Stimulated activated effector memory CD8-positive, alpha-beta T cell treated with anti-CD3 and anti-CD28 coated beads, Interleukin-12 subunit alpha, Interleukin-12 subunit beta, amount 100 ng/mL, for 72 hours (primary cell): ENCODE data around the gene GLIPR1L2.
"Not testable (repeated sequence)": the region's sequence is repeated elsewhere in the genome, so short reads cannot be mapped to it uniquely, and the experiment has no call there.

Source experiments
- ATAC-seq: fragments of 150-1000 bp; cut with Tn5 transposase; 2 replicates; pipeline ENCODE4 v1.10.0; 2021
- DNase-seq, 2 donors: peaks; one replicate each; pipeline ENCODE4 v3.0.0; 2021 to 2022; ENCODE audit warnings: low spot score in 2 of 2
- H3K27ac Mint-ChIP-seq: one replicate; pipeline ENCODE4 v1.8.0; 2022; ENCODE audit warnings: mild to moderate bottlenecking, mixed read lengths
- H3K36me3 Mint-ChIP-seq: one replicate; pipeline ENCODE4 v1.8.0; 2022; ENCODE audit warnings: mild to moderate bottlenecking, mixed read lengths
- H3K4me1 Mint-ChIP-seq: one replicate; pipeline ENCODE4 v1.8.0; 2022; ENCODE audit warnings: mixed read lengths
- H3K4me3 Mint-ChIP-seq: one replicate; pipeline ENCODE4 v1.8.0; 2022; ENCODE audit warnings: mild to moderate bottlenecking, mixed read lengths
- H3K9me3 Mint-ChIP-seq: one replicate; pipeline ENCODE4 v1.8.0; 2022; ENCODE audit warnings: mixed read lengths

Gene GLIPR1L2

GRCh38 chr12:75390899-75391538, at the start of gene GLIPR1L2:
TSS of gene GLIPR1L2 (plus strand) at chr12:75391089. CDS start at chr12:75391117, 28 bp downstream.
- Mint-ChIP-seq H3K36me3 (peaks cover 9% of the 10 kb centered on the region), H3K27ac (peak within 1 kb of the TSS; percentile 97), H3K9me3 (peaks cover 6% of the 10 kb centered on the region), H3K4me3 (peak within 1 kb of the TSS; percentile 86), H3K4me1 (peaks cover 43% of the 10 kb centered on the region)
- peak; percentile 82 to 95 for DNase-seq
- ATAC-seq = peak; percentile 98

- Mint-ChIP-seq H3K4me3 (no peak overlapping the region), H3K36me3 (no peaks in the 10 kb centered on the region), H3K27ac (no peak overlapping the region), H3K4me1 (peaks cover 8% of the 10 kb centered on the region), H3K9me3 (no peaks in the 10 kb centered on the region)
- DNase-seq (no peak), ATAC-seq (no peak)
These were observed 49.0 kb upstream of the GLIPR1L2 start for GRCh38 chr12:75341873-75342272.

GRCh38 chr12:75345531-75345930, 45.4 kb upstream of the GLIPR1L2 start:
- no peaks in the 10 kb centered on the region for H3K36me3 Mint-ChIP-seq
- no peaks in the 10 kb centered on the region for H3K9me3 Mint-ChIP-seq
- ATAC-seq (no peak), DNase-seq (no peak)
- H3K4me1 Mint-ChIP-seq = peaks cover 5% of the 10 kb centered on the region
- H3K27ac Mint-ChIP-seq = no peak overlapping the region
- no peak overlapping the region for H3K4me3 Mint-ChIP-seq

- peak overlapping the region; percentile 23 for H3K27ac Mint-ChIP-seq
- H3K4me3 Mint-ChIP-seq, DNase-seq, H3K36me3 Mint-ChIP-seq, H3K4me1 Mint-ChIP-seq, H3K9me3 Mint-ChIP-seq: not testable (repeated sequence)
- peak; percentile 99 for ATAC-seq
These were observed 44.7 kb upstream of the GLIPR1L2 start for GRCh38 chr12:75346215-75346614.

- DNase-seq = no peak
These were observed 40.9 kb upstream of the GLIPR1L2 start for GRCh38 chr12:75349946-75350345.

GRCh38 chr12:75350413-75350812, 40.5 kb upstream of the GLIPR1L2 start:
- no peak overlapping the region for H3K27ac Mint-ChIP-seq
- DNase-seq = no peak
- ATAC-seq = no peak
- H3K36me3 Mint-ChIP-seq = no peaks in the 10 kb centered on the region
- H3K4me3 Mint-ChIP-seq = no peak overlapping the region
- H3K4me1 Mint-ChIP-seq = peaks cover 5% of the 10 kb centered on the region
- peaks cover 15% of the 10 kb centered on the region for H3K9me3 Mint-ChIP-seq

More at GRCh38 chr12:75349946-75350345, 40.9 kb upstream of the GLIPR1L2 start:
- H3K4me3 Mint-ChIP-seq = no peak overlapping the region
- H3K27ac Mint-ChIP-seq = no peak overlapping the region
- H3K4me1 Mint-ChIP-seq = peaks cover 5% of the 10 kb centered on the region
- H3K9me3 Mint-ChIP-seq = peaks cover 12% of the 10 kb centered on the region
- no peak for ATAC-seq
- no peaks in the 10 kb centered on the region for H3K36me3 Mint-ChIP-seq

GRCh38 chr12:75354011-75354410, 36.9 kb upstream of the GLIPR1L2 start:
- Mint-ChIP-seq H3K9me3 (peaks cover 15% of the 10 kb centered on the region), H3K27ac (no peak overlapping the region), H3K4me3 (no peak overlapping the region), H3K4me1 (no peaks in the 10 kb centered on the region), H3K36me3 (no peaks in the 10 kb centered on the region)
- ATAC-seq (no peak), DNase-seq (no peak)

- Mint-ChIP-seq H3K9me3 (no peaks in the 10 kb centered on the region), H3K4me3 (no peak overlapping the region), H3K36me3 (no peaks in the 10 kb centered on the region), H3K27ac (peak overlapping the region; percentile 40), H3K4me1 (peaks cover 14% of the 10 kb centered on the region)
- DNase-seq = no peak
- ATAC-seq = peak; percentile 44
These were observed 30.0 kb upstream of the GLIPR1L2 start for GRCh38 chr12:75360920-75361319.

GRCh38 chr12:75361408-75361807, 29.5 kb upstream of the GLIPR1L2 start:
- ATAC-seq = peak; percentile 32
- DNase-seq = no peak
- Mint-ChIP-seq H3K4me3 (no peak overlapping the region), H3K4me1 (peaks cover 19% of the 10 kb centered on the region), H3K9me3 (no peaks in the 10 kb centered on the region), H3K27ac (peak overlapping the region; percentile 40), H3K36me3 (no peaks in the 10 kb centered on the region)

GRCh38 chr12:75364919-75365318, 26.0 kb upstream of the GLIPR1L2 start:
- Mint-ChIP-seq H3K36me3 (no peaks in the 10 kb centered on the region), H3K27ac (no peak overlapping the region), H3K9me3 (no peaks in the 10 kb centered on the region), H3K4me1 (peaks cover 25% of the 10 kb centered on the region), H3K4me3 (no peak overlapping the region)
- ATAC-seq = no peak
- DNase-seq = no peak

GRCh38 chr12:75366629-75367028, 24.3 kb upstream of the GLIPR1L2 start:
- Mint-ChIP-seq H3K4me3 (no peak overlapping the region), H3K4me1 (peaks cover 14% of the 10 kb centered on the region), H3K27ac (no peak overlapping the region), H3K36me3 (no peaks in the 10 kb centered on the region), H3K9me3 (no peaks in the 10 kb centered on the region)
- ATAC-seq (peak; percentile 68), DNase-seq (no peak)

GRCh38 chr12:75374971-75375370, 15.9 kb upstream of the GLIPR1L2 start:
- no peak for ATAC-seq

GRCh38 chr12:75378354-75378753, 12.5 kb upstream of the GLIPR1L2 start:
- Mint-ChIP-seq H3K9me3 (no peaks in the 10 kb centered on the region), H3K4me3 (no peak overlapping the region), H3K36me3 (no peaks in the 10 kb centered on the region), H3K27ac (no peak overlapping the region), H3K4me1 (no peaks in the 10 kb centered on the region)
- ATAC-seq = no peak
- no peak for DNase-seq

More at GRCh38 chr12:75374971-75375370, 15.9 kb upstream of the GLIPR1L2 start:
- Mint-ChIP-seq H3K4me1 (no peaks in the 10 kb centered on the region), H3K4me3 (no peak overlapping the region), H3K27ac (no peak overlapping the region), H3K36me3 (no peaks in the 10 kb centered on the region), H3K9me3 (no peaks in the 10 kb centered on the region)
- DNase-seq = no peak

GRCh38 chr12:75389061-75389460, 1.8 kb upstream of the GLIPR1L2 start:
- peaks cover 6% of the 10 kb centered on the region for H3K9me3 Mint-ChIP-seq
- H3K36me3 Mint-ChIP-seq = peaks cover 9% of the 10 kb centered on the region
- H3K4me1 Mint-ChIP-seq = peaks cover 37% of the 10 kb centered on the region
- no peak for DNase-seq
- H3K27ac Mint-ChIP-seq = peak overlapping the region; percentile 97
- no peak for ATAC-seq
- H3K4me3 Mint-ChIP-seq = peak overlapping the region; percentile 86

GRCh38 chr12:75389706-75390105, 1.2 kb upstream of the GLIPR1L2 start:
- Mint-ChIP-seq H3K36me3 (peaks cover 9% of the 10 kb centered on the region), H3K27ac (peak overlapping the region; percentile 97), H3K9me3 (peaks cover 6% of the 10 kb centered on the region), H3K4me3 (peak overlapping the region; percentile 86), H3K4me1 (peaks cover 37% of the 10 kb centered on the region)
- no peak for DNase-seq
- no peak for ATAC-seq

GRCh38 chr12:75390156-75390898, 562 bp upstream of the GLIPR1L2 start:
- DNase-seq (no peak), ATAC-seq (peak; percentile 51)
- Mint-ChIP-seq H3K9me3 (peaks cover 6% of the 10 kb centered on the region), H3K27ac (peak overlapping the region; percentile 97), H3K4me3 (peak overlapping the region; percentile 86), H3K4me1 (peaks cover 37% of the 10 kb centered on the region), H3K36me3 (peaks cover 9% of the 10 kb centered on the region)
